ENCODE data around the gene CFAP53.

CFAP53 gene

DNA sequence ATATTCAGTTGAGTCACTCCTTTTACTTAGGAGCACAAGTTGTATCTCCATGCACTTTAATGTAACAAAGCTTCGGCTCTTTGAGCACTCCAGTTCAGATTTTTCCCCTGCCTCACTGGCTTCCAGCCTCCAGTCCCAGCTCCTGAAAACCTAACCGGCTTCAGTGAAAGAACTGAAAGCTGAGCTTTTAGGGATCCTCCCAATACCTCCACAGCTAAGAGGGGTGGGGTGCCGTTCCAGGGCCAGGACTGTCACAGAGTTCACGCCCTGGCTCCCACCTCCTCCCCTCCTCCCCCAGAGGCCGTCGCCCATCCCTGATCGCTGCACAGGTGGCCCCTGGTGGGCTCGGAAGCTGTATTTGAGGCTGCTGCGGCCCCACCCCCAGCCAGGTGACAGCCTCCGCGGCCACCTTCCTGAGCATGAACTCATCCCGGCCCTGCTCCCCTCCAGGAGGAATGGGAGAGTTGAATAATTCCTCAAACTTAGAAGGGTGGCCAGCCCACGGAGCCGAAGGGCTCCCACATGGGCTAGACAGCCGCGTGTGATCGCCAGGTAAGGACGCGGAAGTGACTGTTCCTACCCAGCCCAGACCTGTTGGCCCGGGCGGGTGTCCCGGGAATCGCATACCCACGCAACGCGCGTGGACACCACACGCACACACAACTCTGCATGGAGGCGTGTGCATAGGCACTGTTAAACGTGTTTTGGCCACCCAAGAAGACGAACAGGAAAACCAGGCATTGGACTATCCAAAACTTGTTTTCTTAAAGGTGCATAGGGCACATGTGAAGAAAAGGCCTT, 73.1 kb downstream of the CFAP53 start:
- DNase-seq = no peak

- DNase-seq = no peak
Observed at GRCh38 chr18:50190926-50191325, 75.4 kb downstream of the CFAP53 start.

DNA sequence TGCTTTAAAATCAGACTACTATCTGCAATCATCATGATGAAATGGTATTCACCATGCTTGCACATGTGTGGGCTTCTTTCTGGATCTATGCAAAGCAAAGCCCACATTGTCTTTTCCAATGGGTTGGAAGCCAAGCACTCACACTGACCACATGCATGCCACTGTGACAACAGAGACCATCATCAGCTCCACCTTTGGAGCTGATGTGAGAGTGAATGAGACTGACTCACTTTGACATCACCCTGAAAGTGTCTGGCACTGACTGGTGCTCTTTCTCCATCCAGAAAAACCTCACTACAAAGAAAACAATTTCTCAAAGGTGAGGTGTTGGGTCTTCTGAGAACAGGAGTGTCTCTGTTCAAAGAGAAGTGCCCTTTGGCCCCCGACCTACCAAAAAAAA, 76.1 kb downstream of the CFAP53 start:
- no peak for DNase-seq

- DNase-seq = no peak
Observed at GRCh38 chr18:50189160-50189559, 77.1 kb downstream of the CFAP53 start.

- DNase-seq = no peak
Observed at GRCh38 chr18:50188652-50189051, 77.6 kb downstream of the CFAP53 start.

GRCh38 chr18:50187659-50188058, 78.6 kb downstream of the CFAP53 start:
- DNase-seq = no peak

DNA sequence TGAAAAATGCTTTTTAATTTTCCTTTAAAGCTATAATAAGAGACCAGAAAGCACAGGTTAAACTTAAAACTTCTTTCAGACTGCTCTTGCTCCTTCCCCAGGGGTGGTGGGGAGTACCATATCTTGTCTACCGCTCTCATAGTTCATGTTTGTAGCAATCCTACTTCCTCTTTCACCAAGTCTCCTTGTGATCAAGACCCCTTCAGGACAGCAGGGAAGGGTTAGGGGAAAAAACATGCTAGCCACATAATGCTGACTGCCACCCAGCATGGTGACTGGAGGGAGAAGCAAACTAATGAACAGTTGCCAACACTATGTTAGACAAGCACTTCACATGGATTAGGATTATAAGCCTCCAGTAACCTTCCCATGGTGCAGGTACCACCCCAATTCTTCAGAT, 79.9 kb downstream of the CFAP53 start:
- no peak for DNase-seq

DNA sequence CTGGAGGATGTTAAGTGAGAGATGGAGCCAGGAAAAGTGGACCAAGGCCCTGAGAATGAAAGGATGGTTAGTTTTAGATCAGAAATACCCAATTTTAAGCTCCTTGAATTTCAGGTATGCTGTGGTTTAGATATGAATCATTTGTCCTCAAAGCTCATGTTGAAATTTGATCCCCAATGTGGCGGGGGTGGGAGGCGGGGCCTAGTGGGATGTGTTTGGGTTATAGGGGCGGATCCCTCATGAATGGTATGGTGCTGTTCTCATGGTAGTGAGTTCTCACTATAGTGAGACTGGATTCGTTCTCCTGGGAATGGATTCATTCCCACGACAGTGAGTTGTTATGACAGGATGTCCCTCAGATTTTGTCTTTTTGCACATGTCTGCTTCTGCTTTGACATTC, 82.7 kb downstream of the CFAP53 start:
- DNase-seq = no peak

- no peak for DNase-seq
Observed at GRCh38 chr18:50182511-50182910, 83.8 kb downstream of the CFAP53 start.

DNA sequence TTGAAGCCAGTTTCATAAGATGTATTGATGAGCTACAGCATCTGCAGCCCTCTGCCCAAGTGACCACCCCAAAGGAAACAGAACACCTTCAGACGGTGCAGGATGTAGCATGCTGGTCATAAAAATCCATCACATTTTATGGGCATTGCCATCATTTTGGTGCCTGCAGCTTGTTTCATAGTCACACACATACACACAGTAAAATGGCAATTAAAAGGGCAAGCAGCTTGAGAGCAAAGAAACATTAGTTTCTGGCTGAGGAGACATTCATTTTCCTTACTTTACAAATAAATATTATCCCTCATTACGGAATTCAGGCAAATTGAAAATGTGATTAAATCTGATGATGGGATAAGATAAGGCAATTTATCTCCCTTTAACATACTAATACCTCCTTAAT, 84.7 kb downstream of the CFAP53 start:
- DNase-seq = no peak

DNA sequence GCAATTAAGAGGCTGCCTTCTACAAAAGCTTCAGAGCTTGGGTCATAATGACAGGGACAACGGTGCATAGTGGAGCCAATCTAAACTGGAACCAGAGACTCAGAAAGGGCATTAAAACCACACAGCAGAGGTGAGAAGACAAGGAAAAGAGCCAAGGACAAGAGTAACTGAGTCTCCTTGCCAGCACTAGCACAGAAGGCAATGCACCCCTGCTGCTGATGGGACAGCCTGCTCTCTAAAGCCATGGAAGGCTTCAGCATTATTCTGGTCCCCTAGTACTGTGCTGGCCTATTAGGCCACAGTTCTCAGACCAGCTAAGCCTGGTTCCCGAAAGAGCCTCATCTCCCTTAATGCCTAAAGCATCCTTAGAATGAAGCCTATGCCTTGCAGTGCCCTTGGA, 86.8 kb downstream of the CFAP53 start:
- no peak for DNase-seq

GRCh38 chr18:50177294-50177992, 88.9 kb downstream of the CFAP53 start:
- DNase-seq = no peak

Measured in bone marrow (tissue), 2 donors.